ENCODE data around the gene ADARB1.

DNA sequence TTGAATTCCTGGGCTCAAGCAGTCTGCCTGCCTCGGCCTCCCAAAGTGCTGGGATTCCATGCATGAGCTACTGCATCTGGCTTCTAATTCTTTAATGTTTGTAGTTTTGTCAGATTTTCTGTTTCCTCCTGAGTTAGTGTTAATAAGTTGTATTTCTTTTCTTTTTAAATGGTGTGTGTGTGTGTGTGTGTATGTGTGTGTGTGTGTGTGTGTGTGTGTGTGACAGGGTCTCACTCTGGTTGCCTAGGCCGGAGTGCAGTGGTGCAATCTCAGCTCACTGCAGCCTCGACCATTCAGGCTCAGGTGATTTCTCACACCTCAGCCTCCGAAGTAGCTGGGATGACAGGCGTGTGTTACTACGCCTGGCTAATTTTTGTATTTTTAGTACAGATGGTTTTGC is 50.2 kb downstream of the ADARB1 start:
- TF ChIP-seq POLR2A (IDR thresholded peaks at IDR 0.05) (no peak), EP300 (IDR thresholded peaks at IDR 0.05) (no peak)
- TF ChIP-seq, protein P1, sequence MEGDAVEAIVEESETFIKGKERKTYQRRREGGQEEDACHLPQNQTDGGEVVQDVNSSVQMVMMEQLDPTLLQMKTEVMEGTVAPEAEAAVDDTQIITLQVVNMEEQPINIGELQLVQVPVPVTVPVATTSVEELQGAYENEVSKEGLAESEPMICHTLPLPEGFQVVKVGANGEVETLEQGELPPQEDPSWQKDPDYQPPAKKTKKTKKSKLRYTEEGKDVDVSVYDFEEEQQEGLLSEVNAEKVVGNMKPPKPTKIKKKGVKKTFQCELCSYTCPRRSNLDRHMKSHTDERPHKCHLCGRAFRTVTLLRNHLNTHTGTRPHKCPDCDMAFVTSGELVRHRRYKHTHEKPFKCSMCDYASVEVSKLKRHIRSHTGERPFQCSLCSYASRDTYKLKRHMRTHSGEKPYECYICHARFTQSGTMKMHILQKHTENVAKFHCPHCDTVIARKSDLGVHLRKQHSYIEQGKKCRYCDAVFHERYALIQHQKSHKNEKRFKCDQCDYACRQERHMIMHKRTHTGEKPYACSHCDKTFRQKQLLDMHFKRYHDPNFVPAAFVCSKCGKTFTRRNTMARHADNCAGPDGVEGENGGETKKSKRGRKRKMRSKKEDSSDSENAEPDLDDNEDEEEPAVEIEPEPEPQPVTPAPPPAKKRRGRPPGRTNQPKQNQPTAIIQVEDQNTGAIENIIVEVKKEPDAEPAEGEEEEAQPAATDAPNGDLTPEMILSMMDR (IDR thresholded peaks at IDR 0.05) = no peak

Measured in ovary (tissue), 3 donors.